Brain microvascular endothelial cell (primary cell): ENCODE data around the gene SLC12A9.

Experiments used
- DNase-seq: peaks from one replicate; pipeline ENCODE4 v3.0.0-alpha.2; 2020
- H3K27ac ChIP-seq: fragments of 250-450 bp; sonication (Bioruptor Pico); 2 replicates; pipeline ENCODE4 v1.5.1; 2020; ENCODE audit warnings: mild to moderate bottlenecking, moderate library complexity
- H3K27me3 ChIP-seq: fragments of 250-450 bp; sonication (Bioruptor Pico); replicated peaks from 2 replicates; pipeline ENCODE4 v1.5.1; 2020; ENCODE audit warnings: mild to moderate bottlenecking
- H3K36me3 ChIP-seq: fragments of 250-450 bp; sonication (Bioruptor Pico); replicated peaks from 2 replicates; pipeline ENCODE4 v1.5.1; 2020; ENCODE audit warnings: mild to moderate bottlenecking
- H3K4me3 ChIP-seq: 2 replicates; pipeline ENCODE4 v1.5.1; 2011; ENCODE audit warnings: low read depth, mild to moderate bottlenecking, control low read depth, low read length, moderate library complexity
- CTCF ChIP-seq: IDR thresholded peaks from 2 replicates; pipeline ENCODE4 v1.5.1; 2011; ENCODE audit warnings: low read depth, mild to moderate bottlenecking, moderate library complexity, low read length, control low read depth, inconsistent platforms; ENCODE audit errors: missing control alignments
- in situ Hi-C: cut with HindIII; loops from 2 replicates; pipeline ENCODE4 v1.10.0; 2017; ENCODE audit warnings: low sequenced_read_pairs, low pct_ligation_motif_present

SLC12A9 gene

GRCh38 chr7:100880645-100881044 is 28.1 kb downstream of the SLC12A9 start:
- no peak for DNase-seq
- H3K27me3 ChIP-seq, result no peaks in the 10 kb centered on the region
- H3K4me3 ChIP-seq, result no peak overlapping the region
- TF ChIP-seq CTCF, result no peak
- H3K36me3 ChIP-seq, result peaks cover 61% of the 10 kb centered on the region
- in situ Hi-C loops, result no loop called here
- no peak overlapping the region for H3K27ac ChIP-seq

- Histone ChIP-seq H3K27ac (no peak overlapping the region), H3K27me3 (no peaks in the 10 kb centered on the region), H3K36me3 (peaks cover 66% of the 10 kb centered on the region), H3K4me3 (no peak overlapping the region)
- no peak for DNase-seq
- TF ChIP-seq CTCF, result no peak
- in situ Hi-C loops, result no loop called here
Observed at GRCh38 chr7:100881136-100881535, 28.6 kb downstream of the SLC12A9 start.

- no peaks in the 10 kb centered on the region for H3K27me3 ChIP-seq
- H3K36me3 ChIP-seq, result peaks cover 77% of the 10 kb centered on the region
- no peak overlapping the region for H3K27ac ChIP-seq
- no peak for TF ChIP-seq CTCF
- no peak overlapping the region for H3K4me3 ChIP-seq
- no peak for DNase-seq
- in situ Hi-C loops, result no loop called here
Observed at GRCh38 chr7:100882201-100882600, 29.7 kb downstream of the SLC12A9 start.

- H3K27me3 ChIP-seq, result no peaks in the 10 kb centered on the region
- peaks cover 79% of the 10 kb centered on the region for H3K36me3 ChIP-seq
- H3K4me3 ChIP-seq, result no peak overlapping the region
- TF ChIP-seq CTCF, result no peak
- no peak overlapping the region for H3K27ac ChIP-seq
- DNase-seq, result no peak
- in situ Hi-C loops, result no loop called here
Observed at GRCh38 chr7:100882785-100883526, 30.4 kb downstream of the SLC12A9 start.

- no peaks in the 10 kb centered on the region for H3K27me3 ChIP-seq
- no peak for TF ChIP-seq CTCF
- H3K27ac ChIP-seq, result no peak overlapping the region
- peaks cover 78% of the 10 kb centered on the region for H3K36me3 ChIP-seq
- DNase-seq, result no peak
- in situ Hi-C loops, result no loop called here
- no peak overlapping the region for H3K4me3 ChIP-seq
Observed at GRCh38 chr7:100884736-100885439, 32.4 kb downstream of the SLC12A9 start.
